GM19395 (cell line): ENCODE measurements around the gene ZNF521.

Experiments used
- ATAC-seq: cut with Tn5 transposase; IDR thresholded peaks from one replicate; pipeline ENCODE4 v1.9.1; 2021; ENCODE audit warnings: mild to moderate bottlenecking, moderate library complexity; ENCODE audit not compliant: unreplicated experiment

Gene ZNF521

DNA sequence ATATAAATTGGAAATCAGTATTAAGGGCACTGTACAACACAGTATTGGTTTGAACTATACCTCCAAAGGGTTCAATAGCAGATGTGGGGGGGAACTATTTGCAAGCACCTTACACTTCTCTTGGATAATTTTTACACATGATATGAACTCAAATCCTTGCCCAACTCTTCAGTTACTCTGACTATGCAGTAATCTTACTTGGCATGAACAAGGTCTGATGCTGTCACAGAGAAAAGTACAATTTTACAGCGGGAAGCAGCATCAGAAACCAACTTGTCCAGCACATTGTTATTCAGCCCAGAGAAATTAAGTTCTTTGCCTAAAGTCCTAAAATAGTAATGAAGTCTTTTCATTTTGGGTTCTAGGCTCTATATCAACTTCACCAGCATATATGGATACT, 98.2 kb downstream of the ZNF521 start:
- no peak for ATAC-seq

DNA sequence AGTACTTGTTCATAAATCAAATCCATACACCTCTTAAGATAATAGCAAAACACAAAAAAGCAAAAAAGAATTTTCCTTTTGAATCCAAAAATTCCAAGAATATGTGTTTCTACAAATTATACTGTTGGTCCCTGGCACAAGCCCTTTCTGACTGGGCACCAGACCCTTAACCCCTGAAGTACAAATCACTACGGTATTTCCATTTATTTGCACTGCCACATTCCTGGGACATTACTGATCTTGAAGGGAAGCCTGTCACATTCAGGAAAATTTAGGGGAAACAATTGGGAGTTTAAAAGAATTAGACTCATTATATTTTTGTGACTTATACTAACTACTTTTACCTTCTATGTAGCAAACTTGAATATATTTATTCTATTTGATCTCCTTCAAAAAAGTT, 98.8 kb downstream of the ZNF521 start:
- ATAC-seq = no peak

DNA sequence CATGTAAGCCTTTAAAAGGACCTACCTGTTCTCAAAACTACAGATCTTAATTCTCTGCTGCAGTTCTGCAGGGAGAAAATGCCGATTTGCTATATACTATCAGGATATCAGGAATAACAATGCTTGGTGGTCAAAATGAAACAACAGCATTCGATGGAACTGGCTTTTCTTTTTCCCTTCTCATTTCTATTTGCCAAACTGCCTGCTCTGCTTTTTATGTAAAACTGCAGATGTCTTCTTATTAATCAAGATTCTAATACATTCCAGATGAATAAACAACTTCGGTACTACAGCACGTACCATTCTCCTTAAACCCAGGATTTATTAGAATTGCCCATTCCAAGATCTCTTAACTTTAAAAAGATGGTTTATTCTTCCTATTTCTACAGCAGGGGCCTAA, 100.9 kb downstream of the ZNF521 start:
- no peak for ATAC-seq

DNA sequence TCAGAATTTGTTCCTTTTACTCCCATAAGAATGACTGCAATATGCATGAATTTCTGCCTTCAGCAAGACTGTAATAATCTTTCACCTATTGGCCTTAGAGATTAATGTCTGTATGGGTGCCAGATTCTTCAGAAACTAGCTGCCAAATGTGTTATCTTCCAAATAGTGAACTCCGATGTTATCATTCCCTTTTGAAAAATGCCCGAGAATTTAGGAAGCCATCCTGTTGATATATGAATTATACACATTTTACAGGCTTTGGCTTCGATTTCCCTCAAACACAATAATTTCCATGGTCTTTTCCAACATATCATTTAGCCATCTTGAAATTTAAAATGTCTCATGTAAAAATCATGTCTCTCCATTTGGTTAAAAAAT, 101.5 kb downstream of the ZNF521 start:
- ATAC-seq = no peak

DNA sequence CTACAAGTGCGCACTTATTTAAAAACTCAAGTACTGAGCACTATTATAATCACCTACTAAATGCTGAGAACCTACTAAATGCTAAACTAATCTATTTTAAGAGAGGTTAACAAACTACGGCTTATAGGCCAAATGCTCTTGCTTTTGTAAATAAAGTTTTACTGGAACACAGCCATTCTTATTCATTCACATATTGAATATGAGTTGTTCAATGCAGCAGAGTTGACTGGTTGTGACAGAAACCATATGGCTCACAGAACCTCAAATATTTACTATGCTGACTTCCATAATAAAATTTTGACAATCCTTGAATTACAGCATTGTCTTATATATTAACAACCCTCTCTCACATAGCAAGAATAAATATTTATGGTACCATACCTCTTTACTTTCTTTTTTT, 103.2 kb downstream of the ZNF521 start:
- no peak for ATAC-seq

DNA sequence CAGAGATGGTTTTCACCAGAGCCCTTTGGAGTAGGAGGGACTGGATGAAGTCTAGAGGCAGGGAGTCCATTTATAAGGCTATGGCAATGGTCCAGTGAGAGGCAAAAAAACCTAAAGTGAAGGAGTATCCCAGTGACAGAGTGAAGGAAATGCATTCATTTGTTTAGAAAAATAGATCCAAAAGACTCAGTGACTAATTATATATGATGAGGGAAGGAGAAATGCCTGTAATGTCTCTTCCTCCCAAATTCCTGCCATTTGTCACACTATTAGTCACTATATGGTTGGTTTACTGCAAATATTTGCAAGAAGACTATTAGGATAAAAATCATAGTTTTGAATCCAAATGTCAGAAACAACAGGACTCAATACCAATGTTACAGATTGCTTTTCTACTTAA, 104.2 kb downstream of the ZNF521 start:
- no peak for ATAC-seq

GRCh38 chr18:25244924-25245698, 106.9 kb downstream of the ZNF521 start:
- ATAC-seq = no peak

GRCh38 chr18:25244170-25244569, 107.8 kb downstream of the ZNF521 start:
- no peak for ATAC-seq

- no peak for ATAC-seq
Measured at GRCh38 chr18:25243754-25244153, 108.2 kb downstream of the ZNF521 start.

DNA sequence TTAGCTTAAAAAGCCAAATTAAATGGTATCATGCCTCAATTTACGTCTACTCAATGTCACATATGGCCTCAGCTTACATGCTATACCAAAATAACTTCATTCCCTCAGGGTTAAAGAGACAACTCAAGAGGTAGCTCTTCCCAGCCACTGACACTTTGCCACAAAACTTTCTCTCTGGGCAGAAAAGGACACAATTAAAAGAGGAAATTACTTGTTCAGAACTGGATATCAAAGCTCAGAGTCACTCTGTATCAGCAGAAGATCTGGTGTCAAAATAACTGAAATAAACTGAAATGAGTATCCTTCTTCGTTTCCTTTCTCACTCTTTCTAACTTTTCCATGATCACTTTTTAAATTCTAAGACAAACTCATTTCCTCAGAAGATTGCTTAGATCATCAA, 108.7 kb downstream of the ZNF521 start:
- ATAC-seq = no peak

DNA sequence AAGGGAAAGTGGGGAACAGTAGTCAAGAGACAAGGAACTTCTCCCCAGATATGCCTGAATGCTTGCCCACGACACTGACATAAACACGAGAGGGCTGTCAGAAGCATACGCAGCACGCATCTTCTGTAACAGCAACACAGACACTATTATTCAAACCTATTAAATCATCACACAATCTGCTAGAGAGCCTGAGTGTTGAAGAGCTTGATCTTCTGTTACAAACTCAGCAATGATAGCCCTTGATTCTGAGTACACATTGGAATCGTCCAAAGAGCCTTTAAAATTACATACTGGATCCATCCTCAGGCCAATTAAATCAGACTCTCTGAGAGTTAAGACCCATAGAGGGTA, 111.6 kb downstream of the ZNF521 start:
- ATAC-seq = no peak

DNA sequence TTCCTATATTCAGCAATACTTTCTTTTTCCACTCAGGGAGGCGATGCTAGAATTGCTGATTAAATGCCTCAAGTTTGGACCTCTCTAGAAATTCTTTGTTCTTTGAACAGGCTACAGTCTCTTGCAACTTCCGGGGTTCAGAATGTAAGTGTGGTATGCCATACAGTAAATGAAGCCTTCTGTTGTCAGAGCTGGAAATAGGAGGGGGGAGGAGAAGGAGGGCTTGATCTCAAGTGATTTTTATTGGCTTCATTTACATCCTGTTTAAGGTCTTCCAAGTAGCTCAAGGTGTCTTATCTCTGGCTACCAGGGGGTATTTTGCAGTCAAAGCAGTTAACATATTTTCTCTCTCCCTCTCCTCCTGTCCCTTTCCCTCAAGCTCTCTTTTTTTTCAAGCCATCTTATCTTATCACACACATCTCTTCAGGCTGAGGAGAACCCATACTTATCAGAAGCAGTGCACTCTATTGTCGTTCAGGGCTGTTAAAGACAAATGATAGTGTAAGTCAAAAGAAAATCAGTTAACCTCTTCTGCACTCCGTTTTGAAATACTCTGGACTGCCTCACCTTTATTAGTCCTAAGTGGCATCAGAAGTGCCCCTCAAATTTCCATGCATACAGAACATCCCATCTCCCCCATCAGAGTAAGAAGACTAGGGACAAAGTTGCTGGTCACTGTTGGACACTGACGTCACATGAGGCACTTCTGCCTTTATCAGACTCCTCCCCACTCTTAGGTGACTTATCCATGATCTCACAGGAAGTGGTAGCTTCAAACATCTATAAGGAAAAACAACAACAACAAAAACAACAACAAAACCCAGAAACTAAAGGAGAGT, 112.2 kb downstream of the ZNF521 start:
- no peak for ATAC-seq

- ATAC-seq = no peak
Measured at GRCh38 chr18:25239151-25239550, 112.8 kb downstream of the ZNF521 start.

DNA sequence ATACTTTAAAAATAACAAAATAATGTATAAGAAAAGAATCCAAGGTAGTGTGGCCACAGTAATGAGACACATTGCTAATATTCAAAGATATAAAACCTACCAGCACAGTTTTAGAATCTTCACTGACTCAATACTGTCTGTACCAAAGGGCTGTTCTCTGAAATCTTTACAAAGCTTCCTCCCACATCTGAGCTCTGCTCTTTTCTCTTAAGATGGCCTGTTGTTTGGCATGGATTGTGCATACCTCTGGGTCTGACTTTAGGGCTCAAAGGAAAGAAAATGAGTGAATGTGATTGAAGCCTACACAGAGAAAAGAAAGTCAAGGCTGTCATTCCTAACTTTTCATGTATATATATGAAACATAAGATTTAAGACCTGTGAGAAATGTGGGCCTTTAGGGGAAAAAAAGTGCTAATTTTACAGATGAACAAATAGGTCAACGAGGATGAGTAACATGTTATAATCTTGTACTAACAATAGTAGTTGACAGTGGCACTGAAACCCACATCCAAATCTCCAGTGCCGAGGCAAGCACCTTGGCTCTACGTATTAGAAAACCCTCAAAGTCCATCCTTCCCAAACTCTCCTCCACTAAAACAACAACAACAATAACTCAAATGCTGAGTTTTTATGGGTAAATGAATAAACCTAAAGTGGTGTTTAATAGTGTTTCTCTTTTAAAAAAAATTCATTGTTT, 114.2 kb downstream of the ZNF521 start:
- ATAC-seq = no peak

GRCh38 chr18:25236736-25237135, 115.2 kb downstream of the ZNF521 start:
- ATAC-seq = no peak

- ATAC-seq = no peak
Measured at GRCh38 chr18:25235401-25236042, 116.4 kb downstream of the ZNF521 start.

- ATAC-seq = no peak
Measured at GRCh38 chr18:25234740-25235345, 117.1 kb downstream of the ZNF521 start.

- ATAC-seq = no peak
Measured at GRCh38 chr18:25234322-25234639, 117.7 kb downstream of the ZNF521 start.

- ATAC-seq = no peak
Measured at GRCh38 chr18:25233528-25234321, 118.2 kb downstream of the ZNF521 start.

DNA sequence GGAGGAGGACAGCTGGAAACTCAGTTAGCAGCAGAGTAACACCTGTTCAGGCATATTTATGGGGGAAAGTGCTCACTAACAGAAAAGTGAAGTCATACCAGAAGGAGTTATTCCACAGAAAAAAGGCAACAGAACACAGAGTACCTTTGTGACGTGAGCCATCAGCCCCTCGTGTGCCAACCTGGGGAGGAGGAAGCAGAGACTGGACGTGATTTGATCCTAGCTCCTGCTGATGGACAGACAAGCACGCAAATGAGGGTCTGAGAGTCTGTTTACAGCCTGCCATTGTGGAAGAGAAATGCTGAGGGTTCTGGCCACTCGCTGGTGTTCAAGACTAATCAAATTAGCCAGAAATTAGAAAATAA, 120.7 kb downstream of the ZNF521 start:
- ATAC-seq = no peak
